ENCODE measurements around the gene PLD2. TPM values are rescaled to one million over a fixed set of nuclear protein-coding genes. Genes with fewer than 3 reads are reported as not detected.

Gene PLD2
- total and polyA plus RNA-seq, 2 donors (not counting 1 experiment from before 2014, with no cell fraction given) = 53.1 to 69.2 TPM

DNA sequence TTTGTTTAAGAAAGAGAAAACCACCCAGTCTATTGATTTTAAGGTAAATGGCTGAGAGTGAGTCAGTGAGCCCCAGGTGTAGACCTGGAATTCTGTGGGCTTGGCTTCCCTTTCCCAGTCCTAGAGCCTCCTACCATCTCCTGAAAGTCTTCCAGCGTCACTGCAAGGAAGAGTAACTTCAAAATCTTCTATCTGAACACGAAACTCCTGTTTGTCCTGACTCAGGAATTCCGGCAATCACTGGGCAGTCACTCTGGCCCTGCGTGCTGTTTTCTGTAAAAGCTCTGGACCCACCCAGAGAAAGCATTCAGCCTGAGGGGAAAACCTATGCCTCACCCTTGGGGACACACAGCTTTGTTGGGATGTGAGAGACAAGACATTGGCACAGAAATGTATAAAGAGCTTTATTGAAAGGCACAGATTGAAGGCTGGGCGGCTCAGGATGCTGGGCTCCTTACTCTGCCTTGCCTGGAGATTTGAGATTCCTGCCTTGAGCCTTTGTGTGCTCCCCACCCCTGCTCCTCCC is 42.1 kb downstream of the PLD2 start:
- 95% methylated on average over 5 of the region's 5 CpGs for WGBS (ENCODE audit: insufficient coverage)
- H3K79me2 ChIP-seq (ENCODE audit: control insufficient read depth, insufficient read depth, low read length) = peaks cover 85% of the 10 kb centered on the region
- H3K9me3 Mint-ChIP-seq (ENCODE audit: insufficient read depth) = no peaks in the 10 kb centered on the region

DNA sequence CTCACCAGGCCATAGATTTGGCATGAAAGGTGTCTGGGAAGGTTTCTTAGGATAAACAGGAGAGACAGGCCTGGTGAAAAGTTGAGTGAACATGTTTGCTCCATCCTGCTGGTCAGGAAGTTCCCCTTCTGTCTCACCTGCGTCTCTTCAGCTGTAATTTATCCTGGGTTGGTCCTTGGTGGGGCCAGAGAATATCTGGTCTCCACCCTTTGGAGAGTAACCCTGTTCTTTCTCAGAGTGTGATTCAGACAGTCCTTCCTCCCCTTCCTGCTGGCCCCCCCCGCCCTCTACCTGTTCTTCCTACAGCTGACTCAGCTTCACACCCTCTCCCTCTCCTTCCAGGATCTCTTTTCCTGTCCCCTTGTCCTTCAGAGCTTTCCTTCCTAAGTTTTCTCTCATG is 43.3 kb downstream of the PLD2 start:
- H3K4me3 Mint-ChIP-seq = no peak overlapping the region
- no peaks in the 10 kb centered on the region for H3K9me3 ChIP-seq (ENCODE audit: control extremely low read depth in 1 of 3, control insufficient read depth in 2 of 3, insufficient read depth in 1 of 3, low read length in 2 of 3)
- H3K79me2 ChIP-seq (ENCODE audit: control insufficient read depth, insufficient read depth, low read length) = peaks cover 81% of the 10 kb centered on the region
- TF ChIP-seq, protein P1, sequence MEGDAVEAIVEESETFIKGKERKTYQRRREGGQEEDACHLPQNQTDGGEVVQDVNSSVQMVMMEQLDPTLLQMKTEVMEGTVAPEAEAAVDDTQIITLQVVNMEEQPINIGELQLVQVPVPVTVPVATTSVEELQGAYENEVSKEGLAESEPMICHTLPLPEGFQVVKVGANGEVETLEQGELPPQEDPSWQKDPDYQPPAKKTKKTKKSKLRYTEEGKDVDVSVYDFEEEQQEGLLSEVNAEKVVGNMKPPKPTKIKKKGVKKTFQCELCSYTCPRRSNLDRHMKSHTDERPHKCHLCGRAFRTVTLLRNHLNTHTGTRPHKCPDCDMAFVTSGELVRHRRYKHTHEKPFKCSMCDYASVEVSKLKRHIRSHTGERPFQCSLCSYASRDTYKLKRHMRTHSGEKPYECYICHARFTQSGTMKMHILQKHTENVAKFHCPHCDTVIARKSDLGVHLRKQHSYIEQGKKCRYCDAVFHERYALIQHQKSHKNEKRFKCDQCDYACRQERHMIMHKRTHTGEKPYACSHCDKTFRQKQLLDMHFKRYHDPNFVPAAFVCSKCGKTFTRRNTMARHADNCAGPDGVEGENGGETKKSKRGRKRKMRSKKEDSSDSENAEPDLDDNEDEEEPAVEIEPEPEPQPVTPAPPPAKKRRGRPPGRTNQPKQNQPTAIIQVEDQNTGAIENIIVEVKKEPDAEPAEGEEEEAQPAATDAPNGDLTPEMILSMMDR (IDR thresholded peaks at IDR 0.05) = no peak
- TF ChIP-seq EZH2 (IDR thresholded peaks at IDR 0.05; ENCODE audit: borderline replicate concordance, insufficient read depth, low read depth, low read length, poor library complexity, severe bottlenecking) = no peak
- ATAC-seq (ENCODE audit: low read depth) = no peak
- no peak overlapping the region for H3K4me3 ChIP-seq (ENCODE audit: control extremely low read depth in 1 of 5, extremely low read depth in 1 of 5, insufficient read depth in 1 of 5, low read depth in 2 of 5, low read length in 4 of 5)
- peaks cover 85% of the 10 kb centered on the region for H4K20me1 ChIP-seq (ENCODE audit: control insufficient read depth, insufficient read depth, low read length, poor library complexity, severe bottlenecking)
- 100% methylated on average over 1 of the region's 2 CpGs for WGBS (ENCODE audit: insufficient coverage)
- no peak overlapping the region for H3K27ac ChIP-seq (ENCODE audit: low read length in 2 of 2)
- no peak for DNase-seq
- no peak overlapping the region for H3K9ac ChIP-seq (ENCODE audit: low read length)
- H3K4me1 Mint-ChIP-seq = peaks cover 22% of the 10 kb centered on the region
- no peaks in the 10 kb centered on the region for H3K27me3 Mint-ChIP-seq
- no peak overlapping the region for H3K27ac Mint-ChIP-seq
- H3K36me3 ChIP-seq (replicated peaks in 1 of 2; ENCODE audit: control extremely low read depth in 1 of 2, control insufficient read depth in 1 of 2, extremely low read depth in 1 of 2, insufficient read depth in 2 of 2, low read length in 1 of 2) = peaks cover 0 to under 1% of the 10 kb centered on the region in 2 experiments
- H3K4me1 ChIP-seq (ENCODE audit: control insufficient read depth in 2 of 2, insufficient read depth in 2 of 2, low read length in 2 of 2) = no peaks in the 10 kb centered on the region
- H3K4me2 ChIP-seq (replicated peaks; ENCODE audit: low read depth, low read length, poor library complexity, severe bottlenecking) = no peak overlapping the region
- CTCF ChIA-PET = interaction anchor here (1.3 kb wide), 1 partner anchor 10 kb away, joined by 4 read pairs; no protein-coding TSS in a partner anchor
- intact Hi-C loops (cut with micrococcal nuclease) = no loop called here
- no peak overlapping the region for H2AFZ ChIP-seq (ENCODE audit: insufficient read depth, low read depth, low read length, poor library complexity, severe bottlenecking)
- no peaks in the 10 kb centered on the region for H3K9me3 Mint-ChIP-seq (ENCODE audit: insufficient read depth)
- H3K27me3 ChIP-seq (replicated peaks in 1 of 4; ENCODE audit: control extremely low read depth in 1 of 4, control insufficient read depth in 3 of 4, insufficient read depth in 4 of 4, low read length in 3 of 4) = no peaks in the 10 kb centered on the region
- POLR2A ChIA-PET = no interaction called here

More for the DNA sequence above, 42.1 kb downstream of the PLD2 start:
- H3K36me3 ChIP-seq (replicated peaks in 1 of 2; ENCODE audit: control extremely low read depth in 1 of 2, control insufficient read depth in 1 of 2, extremely low read depth in 1 of 2, insufficient read depth in 2 of 2, low read length in 1 of 2) = peaks cover 0 to 4% of the 10 kb centered on the region in 2 experiments
- Mint-ChIP-seq H3K4me1 (peaks cover 27% of the 10 kb centered on the region), H3K27me3 (no peaks in the 10 kb centered on the region), H3K4me3 (no peak overlapping the region), H3K27ac (no peak overlapping the region)
- POLR2A ChIA-PET = no interaction called here
- H3K27me3 ChIP-seq (replicated peaks in 1 of 4; ENCODE audit: control extremely low read depth in 1 of 4, control insufficient read depth in 3 of 4, insufficient read depth in 4 of 4, low read length in 3 of 4) = no peaks in the 10 kb centered on the region
- H3K4me3 ChIP-seq (ENCODE audit: control extremely low read depth in 1 of 5, extremely low read depth in 1 of 5, insufficient read depth in 1 of 5, low read depth in 2 of 5, low read length in 4 of 5) = no peak overlapping the region
- ATAC-seq (ENCODE audit: low read depth) (no peak), DNase-seq (no peak)
- H3K9ac ChIP-seq (ENCODE audit: low read length) = no peak overlapping the region
- H2AFZ ChIP-seq (ENCODE audit: insufficient read depth, low read depth, low read length, poor library complexity, severe bottlenecking) = no peak overlapping the region
- H3K9me3 ChIP-seq (ENCODE audit: control extremely low read depth in 1 of 3, control insufficient read depth in 2 of 3, insufficient read depth in 1 of 3, low read length in 2 of 3) = no peaks in the 10 kb centered on the region
- TF ChIP-seq, protein P1 (IDR thresholded peaks at IDR 0.05) = no peak
- no peak for TF ChIP-seq EZH2 (IDR thresholded peaks at IDR 0.05; ENCODE audit: borderline replicate concordance, insufficient read depth, low read depth, low read length, poor library complexity, severe bottlenecking)
- no peak overlapping the region for H3K27ac ChIP-seq (ENCODE audit: low read length in 2 of 2)
- peaks cover 94% of the 10 kb centered on the region for H4K20me1 ChIP-seq (ENCODE audit: control insufficient read depth, insufficient read depth, low read length, poor library complexity, severe bottlenecking)
- H3K4me1 ChIP-seq (ENCODE audit: control insufficient read depth in 2 of 2, insufficient read depth in 2 of 2, low read length in 2 of 2) = no peaks in the 10 kb centered on the region
- intact Hi-C loops (cut with micrococcal nuclease) = no loop called here
- H3K4me2 ChIP-seq (replicated peaks; ENCODE audit: low read depth, low read length, poor library complexity, severe bottlenecking) = no peak overlapping the region
- CTCF ChIA-PET = interaction anchor here (0.5 to 1.0 kb wide), 2 partner anchors 9 to 68 kb away, joined by 3 to 4 read pairs; no protein-coding TSS in a partner anchor

All from B cell (primary cell).